ENCODE measurements around the gene BEST4. TPM values are rescaled to one million over a fixed set of nuclear protein-coding genes. Genes with fewer than 3 reads are reported as not detected.

Gene BEST4
- total and polyA plus RNA-seq, 2 of the 13 experiments (the other 11 are each of a cell fraction or from before 2014, with no cell fraction given), result 0.77 to 1.4 TPM

GRCh38 chr1:44807364-44808062 is 19.5 kb upstream of the BEST4 start (continued):
- TF ChIP-seq ZBTB44 (CRISPR knock-in tag; IDR thresholded peaks at IDR 0.05) (no peak), KAT7 (CRISPR knock-in tag; IDR thresholded peaks at IDR 0.05; ENCODE audit: borderline replicate concordance) (no peak), HOXD1 (CRISPR knock-in tag; IDR thresholded peaks at IDR 0.05) (0 out of 2 replicates have a peak, but pooled peaks have one; percentile 41), BCL6 (CRISPR knock-in tag; IDR thresholded peaks at IDR 0.05) (peak; percentile 33; the same call in 1 of the 2 replicates), ZSCAN5A (CRISPR knock-in tag; IDR thresholded peaks at IDR 0.05; ENCODE audit: borderline replicate concordance) (no peak), TAF1 (CRISPR knock-in tag; IDR thresholded peaks at IDR 0.05) (peak; percentile 69), FOXJ3 (CRISPR knock-in tag; IDR thresholded peaks at IDR 0.05; ENCODE audit: borderline replicate concordance) (peak; percentile 100), ZNF605 (CRISPR knock-in tag; IDR thresholded peaks at IDR 0.05) (peak; percentile 93), ZNF598 (CRISPR knock-in tag; IDR thresholded peaks at IDR 0.05; ENCODE audit: borderline replicate concordance) (peak; percentile 75; the same call in 1 of the 2 replicates), ZNF34 (CRISPR knock-in tag; IDR thresholded peaks at IDR 0.05; ENCODE audit: borderline replicate concordance) (no peak; the same call in 1 of the 2 replicates), ZNF431 (CRISPR knock-in tag; IDR thresholded peaks at IDR 0.05; ENCODE audit: borderline replicate concordance, low read depth) (peak; percentile 62), E2F2 (CRISPR knock-in tag; IDR thresholded peaks at IDR 0.05; ENCODE audit: borderline replicate concordance) (no peak), CHCHD3 (CRISPR knock-in tag; IDR thresholded peaks at IDR 0.05) (no peak), MZF1 (CRISPR knock-in tag; IDR thresholded peaks at IDR 0.05; ENCODE audit: borderline replicate concordance) (peak; percentile 18; the same call in 1 of the 2 replicates), PPARG (CRISPR knock-in tag; conservative IDR thresholded peaks at IDR 0.05) (no peak), FLYWCH1 (CRISPR knock-in tag; IDR thresholded peaks at IDR 0.05) (no peak), ZNF383 (CRISPR knock-in tag; IDR thresholded peaks at IDR 0.05; ENCODE audit: borderline replicate concordance) (no peak), MYC (CRISPR knock-in tag; IDR thresholded peaks at IDR 0.05; ENCODE audit: borderline replicate concordance) (peak; percentile 95), TBP (CRISPR knock-in tag; IDR thresholded peaks at IDR 0.05) (no peak), ZNF160 (CRISPR knock-in tag; IDR thresholded peaks at IDR 0.05) (peak; percentile 81; the same call in 1 of the 2 replicates), ATRX (CRISPR knock-in tag; IDR thresholded peaks at IDR 0.05; ENCODE audit: borderline replicate concordance) (no peak), ATF6 (CRISPR knock-in tag; conservative IDR thresholded peaks at IDR 0.05) (0 out of 2 replicates have a peak, but pooled peaks have one; percentile 18), RARG (CRISPR knock-in tag; IDR thresholded peaks at IDR 0.05; ENCODE audit: low read depth) (no peak)

All from HepG2 (cell line).